Fibroblast of villous mesenchyme (primary cell): Measurements from ENCODE around the gene OPRM1. TPM values are rescaled to one million over a fixed set of nuclear protein-coding genes. Genes with fewer than 3 reads are reported as not detected.
"Not testable (repeated sequence)": the region's sequence is repeated elsewhere in the genome, so short reads cannot be mapped to it uniquely, and the experiment has no call there.

Source experiments
- DNase-seq: peaks from one replicate; pipeline ENCODE4 v3.0.0-alpha.2; 2010; ENCODE audit warnings: low read depth
- H3K4me3 ChIP-seq: 2 replicates; pipeline ENCODE4 v1.5.1; 2011; ENCODE audit warnings: low read depth, mild to moderate bottlenecking, low read length
- total RNA-seq: library from RNA; depleted of rRNA; stranded (reverse); fragments of >200 nt; gene quantifications from 2 replicates; pipeline ENCODE4 v1.2.3, GENCODE V29; 2012
- TF ChIP-seq, protein P1 (sequence below): IDR thresholded peaks from 2 replicates; pipeline ENCODE4 v1.5.1; 2012; ENCODE audit warnings: low read depth, mild to moderate bottlenecking, low read length; ENCODE audit not compliant: insufficient read depth

Gene OPRM1
- total RNA-seq, 1 donor: not detected

DNA sequence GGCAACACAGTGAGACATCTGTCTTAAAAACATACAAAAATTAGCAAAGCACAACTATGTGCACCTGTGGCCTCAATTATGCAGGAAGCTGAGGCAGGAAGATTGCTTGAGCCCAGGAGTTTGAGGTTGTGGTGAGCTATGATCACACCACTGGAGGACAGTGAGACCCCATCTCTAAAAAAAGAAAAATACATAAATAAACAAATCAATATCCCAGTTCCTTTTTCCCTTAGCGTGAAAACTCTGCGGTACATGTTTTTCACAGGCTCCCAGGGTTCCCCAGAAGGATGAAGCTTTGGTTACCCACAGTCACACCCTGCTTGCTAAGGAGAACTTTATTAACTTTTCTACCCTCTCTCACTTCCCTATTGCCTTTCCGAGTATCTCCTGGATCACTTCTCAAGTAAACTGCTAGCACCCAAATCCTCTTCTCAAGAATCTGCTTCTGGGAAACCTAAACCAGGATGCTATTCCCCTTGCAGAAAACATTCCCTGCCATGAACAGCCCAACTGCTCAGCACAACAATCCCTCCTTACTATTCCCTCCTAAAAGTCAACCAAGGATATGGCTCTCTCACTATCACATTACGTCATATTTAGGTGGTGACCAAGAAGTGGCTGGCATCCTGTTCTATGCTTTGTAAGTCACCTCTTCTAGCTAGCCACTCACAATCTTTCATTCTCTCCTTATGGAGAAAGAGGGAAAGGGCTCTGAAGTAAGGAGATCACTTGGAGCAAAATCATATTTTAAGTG lies 195.2 kb downstream of the OPRM1 start:
- no peak overlapping the region for H3K4me3 ChIP-seq
- DNase-seq: no peak
- TF ChIP-seq, protein P1, sequence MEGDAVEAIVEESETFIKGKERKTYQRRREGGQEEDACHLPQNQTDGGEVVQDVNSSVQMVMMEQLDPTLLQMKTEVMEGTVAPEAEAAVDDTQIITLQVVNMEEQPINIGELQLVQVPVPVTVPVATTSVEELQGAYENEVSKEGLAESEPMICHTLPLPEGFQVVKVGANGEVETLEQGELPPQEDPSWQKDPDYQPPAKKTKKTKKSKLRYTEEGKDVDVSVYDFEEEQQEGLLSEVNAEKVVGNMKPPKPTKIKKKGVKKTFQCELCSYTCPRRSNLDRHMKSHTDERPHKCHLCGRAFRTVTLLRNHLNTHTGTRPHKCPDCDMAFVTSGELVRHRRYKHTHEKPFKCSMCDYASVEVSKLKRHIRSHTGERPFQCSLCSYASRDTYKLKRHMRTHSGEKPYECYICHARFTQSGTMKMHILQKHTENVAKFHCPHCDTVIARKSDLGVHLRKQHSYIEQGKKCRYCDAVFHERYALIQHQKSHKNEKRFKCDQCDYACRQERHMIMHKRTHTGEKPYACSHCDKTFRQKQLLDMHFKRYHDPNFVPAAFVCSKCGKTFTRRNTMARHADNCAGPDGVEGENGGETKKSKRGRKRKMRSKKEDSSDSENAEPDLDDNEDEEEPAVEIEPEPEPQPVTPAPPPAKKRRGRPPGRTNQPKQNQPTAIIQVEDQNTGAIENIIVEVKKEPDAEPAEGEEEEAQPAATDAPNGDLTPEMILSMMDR: no peak

DNA sequence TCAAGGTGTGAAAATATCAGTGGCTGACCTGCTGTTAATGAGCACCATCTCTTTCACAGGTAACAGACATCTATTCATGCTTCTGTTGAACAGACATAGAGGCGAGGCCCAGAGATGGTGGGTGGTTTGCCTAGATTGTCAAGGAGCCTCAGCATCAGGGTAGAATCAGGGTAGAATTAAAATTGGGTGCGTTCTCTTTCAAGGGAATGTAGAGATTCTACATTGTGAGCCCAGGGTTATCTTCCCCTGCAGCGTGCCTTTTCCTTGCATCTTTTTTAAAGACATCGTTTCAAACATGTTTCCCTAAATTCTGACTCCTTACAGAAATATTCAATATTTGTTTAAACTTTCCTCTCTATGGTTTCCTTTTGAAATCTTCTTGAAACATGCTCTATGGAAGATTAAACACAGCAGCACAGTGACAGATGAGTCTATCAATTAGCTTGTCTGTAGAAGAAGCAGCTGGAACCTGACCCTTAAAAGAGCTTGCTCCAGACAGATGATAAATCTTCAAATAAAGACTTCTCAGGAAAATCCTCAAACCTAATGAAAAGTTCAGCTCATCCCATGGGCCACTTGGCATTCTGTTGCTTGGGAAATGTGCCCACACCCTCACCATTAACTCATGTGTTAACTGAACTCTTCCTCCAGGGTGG lies 197.7 kb downstream of the OPRM1 start:
- DNase-seq: no peak
- H3K4me3 ChIP-seq: no peak overlapping the region
- TF ChIP-seq, protein P1: no peak

DNA sequence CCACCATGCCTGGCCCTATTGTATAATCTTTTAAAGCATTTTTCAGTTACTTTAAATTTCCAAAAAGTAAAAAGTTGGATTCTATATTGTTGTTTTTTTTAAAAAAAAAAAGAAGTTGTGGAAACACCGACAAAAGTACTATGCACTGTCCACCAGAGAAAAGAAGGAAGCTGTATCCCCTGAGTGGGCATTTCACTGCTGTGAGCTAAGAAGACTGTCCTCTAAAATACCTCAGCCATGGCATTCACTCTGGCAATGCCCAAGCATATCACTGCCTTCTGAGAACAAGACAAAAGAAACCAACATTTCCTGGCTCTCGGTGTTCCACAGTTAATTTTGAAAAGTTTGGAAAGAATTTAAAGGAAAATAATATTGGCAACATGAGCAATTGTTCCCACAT lies 199.8 kb downstream of the OPRM1 start:
- TF ChIP-seq, protein P1: no peak
- H3K4me3 ChIP-seq: no peak overlapping the region
- no peak for DNase-seq

DNA sequence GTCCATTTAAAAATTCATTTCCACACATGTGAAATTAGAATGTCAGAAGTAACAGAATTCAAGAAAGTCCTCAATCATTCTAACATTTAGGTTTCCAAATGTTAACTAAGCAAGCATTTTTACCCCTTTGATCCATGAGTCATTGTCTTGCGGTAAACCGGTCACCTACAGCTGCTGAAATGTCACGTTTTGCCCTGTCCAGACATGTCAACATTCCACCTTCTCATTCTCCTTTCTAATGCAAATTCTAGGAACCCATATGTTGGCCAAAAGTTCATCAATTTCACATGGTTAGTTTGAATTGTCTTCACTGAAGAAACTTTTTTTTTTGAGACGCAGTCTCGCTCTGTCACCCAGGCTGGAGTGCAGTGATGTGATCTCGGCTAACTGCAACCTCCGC lies 200.4 kb downstream of the OPRM1 start:
- TF ChIP-seq, protein P1: no peak
- H3K4me3 ChIP-seq: no peak overlapping the region
- DNase-seq: no peak

DNA sequence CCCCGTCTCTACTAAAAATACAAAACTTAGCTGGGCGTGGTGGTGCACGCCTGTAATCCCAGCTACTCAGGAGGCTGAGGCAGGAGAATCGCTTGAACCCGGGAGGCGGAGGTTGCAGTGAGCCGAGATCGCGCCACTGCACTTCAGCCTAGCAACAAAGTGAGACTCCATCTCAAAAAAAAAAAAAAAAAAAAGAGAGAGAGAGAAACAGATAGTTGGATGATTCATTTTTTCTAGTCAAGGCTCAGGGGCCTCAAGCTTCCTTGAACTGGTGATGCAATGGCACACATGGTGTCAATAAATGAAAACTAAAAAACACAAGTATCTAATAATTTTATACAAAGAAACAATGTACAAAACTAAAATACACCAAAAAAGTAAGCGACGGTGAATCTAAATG lies 202.0 kb downstream of the OPRM1 start:
- DNase-seq: not testable (repeated sequence)

DNA sequence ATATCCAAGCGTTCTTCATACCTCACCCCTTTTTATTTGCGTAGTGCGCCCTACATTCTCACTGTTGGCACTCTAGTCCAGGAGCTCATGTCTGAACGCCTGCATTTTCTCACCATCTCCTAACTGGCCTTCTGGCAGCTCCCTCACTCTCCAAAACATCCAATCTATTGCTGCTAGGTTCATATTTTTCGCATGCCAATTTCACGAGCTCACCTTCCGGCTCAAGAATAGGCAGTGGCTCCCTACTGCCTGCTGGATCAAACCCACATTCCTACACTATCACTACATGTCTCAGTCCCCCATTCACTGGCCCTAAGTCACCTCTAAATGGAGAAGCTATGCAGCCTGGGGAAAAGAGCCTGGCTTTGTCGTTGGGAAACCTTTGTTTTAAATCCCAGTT lies 202.5 kb downstream of the OPRM1 start:
- TF ChIP-seq, protein P1: no peak
- no peak overlapping the region for H3K4me3 ChIP-seq
- DNase-seq: no peak

More for the DNA sequence above, 202.0 kb downstream of the OPRM1 start:
- H3K4me3 ChIP-seq: not testable (repeated sequence)

DNA sequence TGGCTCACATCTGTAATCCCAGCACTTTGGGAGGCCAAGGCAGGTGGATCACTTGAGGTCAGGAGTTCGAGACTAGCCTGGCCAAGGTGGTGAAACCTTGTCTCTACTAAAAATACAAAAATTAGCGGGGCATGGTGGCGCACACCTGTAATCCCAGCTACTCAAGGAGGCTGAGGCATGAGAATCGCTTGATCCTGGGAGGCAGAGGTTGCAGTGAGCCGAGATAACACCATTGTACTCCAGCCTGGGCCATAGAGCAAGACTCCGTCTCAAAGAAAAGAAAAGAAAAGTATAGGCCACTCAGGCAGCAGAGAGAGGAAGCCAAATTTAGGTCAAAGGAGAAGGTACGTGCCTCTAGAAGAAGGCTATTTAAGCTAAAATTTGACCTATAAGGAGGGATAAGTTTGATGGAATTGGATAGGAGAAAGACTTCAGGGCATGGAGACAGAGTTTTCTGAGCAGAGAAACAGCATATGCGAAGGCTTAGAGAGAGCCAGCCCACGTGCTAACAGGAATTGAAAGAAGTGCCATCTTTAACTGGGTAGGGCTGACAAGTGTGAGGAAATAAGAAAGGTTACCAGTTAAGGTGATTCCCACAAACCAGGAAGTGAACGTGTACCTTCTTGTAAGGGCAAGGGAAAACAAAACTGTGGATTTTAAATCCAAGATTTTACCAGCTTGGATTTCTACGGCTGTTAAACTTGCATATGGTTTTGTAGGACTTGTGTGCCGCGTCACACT lies 203.7 kb downstream of the OPRM1 start:
- H3K4me3 ChIP-seq: no peak overlapping the region
- TF ChIP-seq, protein P1: no peak
- DNase-seq: no peak
